D721Med (cell line): ENCODE results near the gene DDX42.

ENCODE experiments used
- DNase-seq: peaks from one replicate; pipeline ENCODE4 v3.0.0; 2011; ENCODE audit warnings: low spot score; ENCODE audit not compliant: insufficient read length
- FAIRE-seq: peaks from 2 replicates; lab custom pipeline; 2011; peaks lifted over from hg19 to GRCh38; lab: Jason Lieb, UNC
- CTCF ChIP-seq: IDR thresholded peaks from 2 replicates; pipeline ENCODE4 v1.5.1; 2012; ENCODE audit warnings: mild to moderate bottlenecking, control low read depth; ENCODE audit not compliant: insufficient read depth; ENCODE audit errors: missing control alignments

Gene DDX42

GRCh38 chr17:63766754-63767153 lies 7.2 kb upstream of the DDX42 start:
- no peak for FAIRE-seq
- TF ChIP-seq CTCF: no peak
- DNase-seq: no peak

- FAIRE-seq (no peak), DNase-seq (no peak)
- TF ChIP-seq CTCF: no peak
Measured at GRCh38 chr17:63768433-63768832, 5.5 kb upstream of the DDX42 start.

- DNase-seq (no peak), FAIRE-seq (no peak)
- TF ChIP-seq CTCF: no peak
Measured at GRCh38 chr17:63772801-63773271, 1.1 kb upstream of the DDX42 start.

- FAIRE-seq: no peak
- no peak for TF ChIP-seq CTCF
- DNase-seq: peak; percentile 95
Measured at GRCh38 chr17:63773272-63774140, 464 bp upstream of the DDX42 start, which contains the start of gene CCDC47. CCDC47 (minus strand) TSS chr17:63773597; CDS start chr17:63766175, 7,422 bp downstream.

GRCh38 chr17:63774969-63775265 lies 947 bp downstream of the DDX42 start:
- DNase-seq (no peak), FAIRE-seq (no peak)

GRCh38 chr17:63775420-63775819 lies 1.4 kb downstream of the DDX42 start:
- DNase-seq: no peak
- no peak for FAIRE-seq
- no peak for TF ChIP-seq CTCF

More at GRCh38 chr17:63774969-63775265, 947 bp downstream of the DDX42 start:
- TF ChIP-seq CTCF: no peak

- no peak for DNase-seq
- FAIRE-seq: no peak
- TF ChIP-seq CTCF: no peak
Measured at GRCh38 chr17:63780507-63780906, 6.5 kb downstream of the DDX42 start.
